OCI-LY1 (cell line): ENCODE measurements around the gene PHKG2.

Experiments used
- CTCF ChIP-seq: fragments of 200-600 bp; sonication (generic), shearing (Covaris generic); IDR thresholded peaks from 2 replicates; pipeline ENCODE4 v1.5.1; 2017; ENCODE audit warnings: mild to moderate bottlenecking, antibody characterized with exemption, low read length, moderate library complexity, mixed read lengths
- EZH2 ChIP-seq: fragments of 200-600 bp; sonication (generic), shearing (Covaris generic); IDR thresholded peaks from 2 replicates; pipeline ENCODE4 v1.8.0; 2017; ENCODE audit warnings: borderline replicate concordance, mixed run types, mild to moderate bottlenecking, antibody characterized with exemption, low read length, moderate library complexity, mixed read lengths

- TF ChIP-seq EZH2, result no peak
- TF ChIP-seq CTCF, result no peak
These were observed 47.7 kb upstream of the PHKG2 start for GRCh38 chr16:30700491-30700890.
